PC-9 (cell line): ENCODE measurements around the gene ZNF804A. TPM values are rescaled to one million over a fixed set of nuclear protein-coding genes. Genes with fewer than 3 reads are reported as not detected.
A peak's percentile ranks its signal among the peaks of the same experiment; 100 is the strongest.

Source experiments
- BruUV-seq: library from RNA; stranded (reverse); fragments of 400-500 nt; replicated peaks from 2 replicates; lab custom pipeline; 2021; lab: Mats Ljungman, UMichigan
- CTCF ChIA-PET: fragments of 300-600 bp; sonication (Branson Sonifier 250); formaldehyde crosslinking; loops from one replicate; lab custom pipeline; 2022; ENCODE audit warnings: antibody characterized with exemption; lab: Charles Lee
- POLR2A ChIA-PET: fragments of 300-600 bp; sonication (Branson Sonifier 250); formaldehyde crosslinking; loops from one replicate; lab custom pipeline; 2022; ENCODE audit warnings: antibody characterized with exemption; ENCODE audit not compliant: unreplicated experiment; lab: Charles Lee
- DNase-seq, 2 experiments: peaks; one replicate each; pipeline versions ENCODE4 v3.0.0 to v3.0.0-alpha.2; 2015 to 2022; ENCODE audit warnings: mixed read lengths in 1 of 2
- H2AFZ ChIP-seq: fragments of 200-600 bp; sonication (generic); 2 replicates; pipeline ENCODE4 v1.8.1; 2017; ENCODE audit warnings: antibody characterized with exemption
- H3F3A ChIP-seq: fragments of 200-600 bp; sonication (generic); 2 replicates; pipeline ENCODE4 v1.8.1; 2017; ENCODE audit warnings: antibody characterized with exemption, mild to moderate bottlenecking, low read depth; ENCODE audit not compliant: insufficient read depth
- H3K27ac ChIP-seq: fragments of 200-600 bp; sonication (generic); 2 replicates; pipeline ENCODE4 v1.6.1; 2016; ENCODE audit warnings: mixed run types
- H3K27me3 ChIP-seq: fragments of 200-600 bp; sonication (generic); 2 replicates; pipeline ENCODE4 v1.6.1; 2016; ENCODE audit warnings: low read depth, mixed run types; ENCODE audit not compliant: insufficient read depth
- H3K36me3 ChIP-seq: fragments of 200-600 bp; sonication (generic); 2 replicates; pipeline ENCODE4 v1.6.1; 2016; ENCODE audit warnings: low read depth, mixed run types
- H3K4me1 ChIP-seq: fragments of 200-600 bp; sonication (generic); replicated peaks from 2 replicates; pipeline ENCODE4 v1.6.1; 2016; ENCODE audit warnings: mixed run types; ENCODE audit not compliant: insufficient read depth
- H3K4me2 ChIP-seq: fragments of 200-600 bp; sonication (generic); 2 replicates; pipeline ENCODE4 v1.6.1; 2017; ENCODE audit warnings: mixed run types
- H3K4me3 ChIP-seq: fragments of 200-600 bp; sonication (generic); 2 replicates; pipeline ENCODE4 v1.6.1; 2016; ENCODE audit warnings: mixed run types
- H3K79me2 ChIP-seq: fragments of 200-600 bp; sonication (generic); 2 replicates; pipeline ENCODE4 v1.6.1; 2017; ENCODE audit warnings: low read depth, mixed run types
- H3K9me2 ChIP-seq: fragments of 200-600 bp; sonication (generic); 2 replicates; pipeline ENCODE4 v1.8.1; 2017; ENCODE audit warnings: mild to moderate bottlenecking; ENCODE audit not compliant: insufficient read depth
- H3K9me3 ChIP-seq: fragments of 200-600 bp; sonication (generic); 2 replicates; pipeline ENCODE4 v1.8.1; 2016; ENCODE audit warnings: low read depth; ENCODE audit not compliant: insufficient read depth
- H4K20me1 ChIP-seq: fragments of 200-600 bp; sonication (generic); 2 replicates; pipeline ENCODE4 v1.8.1; 2017; ENCODE audit not compliant: insufficient read depth
- EZH2 ChIP-seq: fragments of 200-600 bp; sonication (generic); IDR thresholded peaks from 2 replicates; pipeline ENCODE4 v1.8.0; 2017; ENCODE audit warnings: antibody characterized with exemption, low read depth
- intact Hi-C: fragments of 100-400 bp; cut with micrococcal nuclease; formaldehyde crosslinking; loops from one replicate; pipeline ENCODE4 v1.10.0; 2022; ENCODE audit not compliant: unreplicated experiment
- total RNA-seq: library from RNA; stranded (reverse); gene quantifications from 2 replicates; pipeline ENCODE4 v1.2.3, GENCODE V29; 2021
- TF ChIP-seq, protein P1 (sequence below): fragments of 200-600 bp; sonication (generic); conservative IDR thresholded peaks from 2 replicates; pipeline ENCODE4 v1.6.1; 2017; ENCODE audit warnings: mixed run types, antibody characterized with exemption, mild to moderate bottlenecking, moderate library complexity

The ZNF804A gene
- total RNA-seq, 1 experiment from 2014 or later: not detected

DNA sequence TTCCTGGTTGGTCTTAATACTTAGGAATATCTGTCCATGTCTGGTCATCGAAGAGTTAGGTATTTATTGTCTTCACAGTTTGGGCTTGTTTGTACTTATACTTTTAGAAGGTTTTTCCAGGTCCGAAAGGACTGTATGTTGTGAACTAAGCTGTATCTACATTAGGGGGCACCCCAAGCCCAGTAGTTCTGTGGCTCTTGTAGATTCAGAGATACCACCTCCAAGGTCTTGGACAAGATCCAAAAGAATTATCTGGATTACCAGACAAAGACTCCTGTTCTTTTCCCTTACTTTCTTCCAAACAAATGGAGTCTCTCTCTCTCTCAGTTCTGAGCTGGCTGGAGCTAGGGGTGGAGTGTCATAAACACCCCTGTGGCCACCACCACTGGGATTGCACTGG lies 328.7 kb downstream of the ZNF804A start:
- TF ChIP-seq, protein P1, sequence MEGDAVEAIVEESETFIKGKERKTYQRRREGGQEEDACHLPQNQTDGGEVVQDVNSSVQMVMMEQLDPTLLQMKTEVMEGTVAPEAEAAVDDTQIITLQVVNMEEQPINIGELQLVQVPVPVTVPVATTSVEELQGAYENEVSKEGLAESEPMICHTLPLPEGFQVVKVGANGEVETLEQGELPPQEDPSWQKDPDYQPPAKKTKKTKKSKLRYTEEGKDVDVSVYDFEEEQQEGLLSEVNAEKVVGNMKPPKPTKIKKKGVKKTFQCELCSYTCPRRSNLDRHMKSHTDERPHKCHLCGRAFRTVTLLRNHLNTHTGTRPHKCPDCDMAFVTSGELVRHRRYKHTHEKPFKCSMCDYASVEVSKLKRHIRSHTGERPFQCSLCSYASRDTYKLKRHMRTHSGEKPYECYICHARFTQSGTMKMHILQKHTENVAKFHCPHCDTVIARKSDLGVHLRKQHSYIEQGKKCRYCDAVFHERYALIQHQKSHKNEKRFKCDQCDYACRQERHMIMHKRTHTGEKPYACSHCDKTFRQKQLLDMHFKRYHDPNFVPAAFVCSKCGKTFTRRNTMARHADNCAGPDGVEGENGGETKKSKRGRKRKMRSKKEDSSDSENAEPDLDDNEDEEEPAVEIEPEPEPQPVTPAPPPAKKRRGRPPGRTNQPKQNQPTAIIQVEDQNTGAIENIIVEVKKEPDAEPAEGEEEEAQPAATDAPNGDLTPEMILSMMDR: no peak
- TF ChIP-seq EZH2: no peak
- POLR2A ChIA-PET: no interaction called here
- intact Hi-C loops: no loop called here

GRCh38 chr2:184936761-184937160 lies 338.4 kb downstream of the ZNF804A start:
- Histone ChIP-seq H2AFZ (no peak overlapping the region), H3K4me1 (no peaks in the 10 kb centered on the region), H4K20me1 (no peaks in the 10 kb centered on the region), H3K9me2 (no peaks in the 10 kb centered on the region), H3K27ac (no peak overlapping the region), H3K9me3 (no peaks in the 10 kb centered on the region), H3F3A (no peaks in the 10 kb centered on the region), H3K79me2 (no peaks in the 10 kb centered on the region), H3K36me3 (no peaks in the 10 kb centered on the region), H3K4me3 (no peak overlapping the region), H3K4me2 (no peak overlapping the region), H3K27me3 (no peaks in the 10 kb centered on the region)
- ChIA-PET POLR2A (no interaction called here), CTCF (no interaction called here)
- BruUV-seq: no TSS peak
- no peak for TF ChIP-seq EZH2
- TF ChIP-seq, protein P1: no peak
- DNase-seq: no peak
- intact Hi-C loops: no loop called here

More for the DNA sequence above, 328.7 kb downstream of the ZNF804A start:
- no peaks in the 10 kb centered on the region for H3K36me3 ChIP-seq
- H3F3A ChIP-seq: no peaks in the 10 kb centered on the region
- no peaks in the 10 kb centered on the region for H3K79me2 ChIP-seq
- CTCF ChIA-PET: no interaction called here
- no peaks in the 10 kb centered on the region for H3K9me3 ChIP-seq
- no peak overlapping the region for H2AFZ ChIP-seq
- no peak overlapping the region for H3K4me3 ChIP-seq
- no TSS peak for BruUV-seq
- no peak overlapping the region for H3K4me2 ChIP-seq
- no peak for DNase-seq
- no peaks in the 10 kb centered on the region for H4K20me1 ChIP-seq
- no peaks in the 10 kb centered on the region for H3K27me3 ChIP-seq
- H3K9me2 ChIP-seq: no peaks in the 10 kb centered on the region
- no peaks in the 10 kb centered on the region for H3K4me1 ChIP-seq
- no peak overlapping the region for H3K27ac ChIP-seq

DNA sequence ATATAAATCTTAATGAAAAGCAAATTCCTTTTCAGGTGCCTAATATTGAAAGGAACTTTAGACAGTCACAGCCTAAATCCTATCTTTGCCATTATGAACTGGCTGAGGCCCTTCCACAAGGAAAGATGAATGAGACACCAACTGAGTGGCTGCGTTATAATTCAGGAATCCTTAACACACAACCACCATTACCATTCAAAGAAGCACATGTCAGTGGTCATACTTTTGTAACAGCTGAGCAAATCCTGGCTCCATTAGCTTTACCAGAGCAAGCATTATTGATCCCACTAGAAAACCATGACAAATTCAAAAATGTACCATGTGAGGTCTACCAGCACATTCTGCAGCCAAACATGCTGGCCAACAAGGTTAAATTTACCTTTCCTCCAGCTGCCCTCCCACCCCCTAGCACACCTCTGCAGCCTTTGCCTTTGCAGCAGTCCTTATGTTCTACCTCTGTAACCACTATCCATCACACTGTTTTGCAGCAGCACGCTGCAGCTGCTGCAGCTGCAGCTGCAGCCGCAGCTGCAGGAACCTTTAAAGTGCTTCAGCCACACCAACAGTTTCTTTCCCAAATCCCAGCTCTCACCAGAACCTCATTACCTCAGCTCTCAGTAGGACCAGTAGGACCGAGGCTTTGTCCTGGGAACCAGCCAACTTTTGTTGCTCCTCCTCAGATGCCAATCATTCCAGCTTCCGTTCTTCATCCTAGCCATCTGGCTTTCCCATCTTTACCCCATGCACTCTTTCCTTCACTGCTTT lies 340.1 kb downstream of the ZNF804A start:
- Histone ChIP-seq H3K4me1 (no peaks in the 10 kb centered on the region), H2AFZ (peak overlapping the region; percentile 74; the same call in 1 of the 2 replicates), H3K79me2 (no peaks in the 10 kb centered on the region), H3K9me3 (no peaks in the 10 kb centered on the region), H3K4me3 (no peak overlapping the region), H3K9me2 (no peaks in the 10 kb centered on the region), H3K27me3 (no peaks in the 10 kb centered on the region), H4K20me1 (no peaks in the 10 kb centered on the region), H3F3A (no peaks in the 10 kb centered on the region), H3K4me2 (peak overlapping the region; percentile 44; the same call in 1 of the 2 replicates), H3K36me3 (no peaks in the 10 kb centered on the region), H3K27ac (no peak overlapping the region)
- no TSS peak for BruUV-seq
- intact Hi-C loops: no loop called here
- CTCF ChIA-PET: no interaction called here
- no peak for DNase-seq
- TF ChIP-seq, protein P1: no peak
- no peak for TF ChIP-seq EZH2
- POLR2A ChIA-PET: no interaction called here
